ENCODE data around the gene TFAP2A. TPM values are rescaled to one million over a fixed set of nuclear protein-coding genes. Genes with fewer than 3 reads are reported as not detected.

The TFAP2A gene
- total RNA-seq, 1 experiment from 2014 or later: 2.3 TPM

- in situ Hi-C loops (cut with HindIII; ENCODE audit: low sequenced_read_pairs): no loop called here
- peak; percentile 62 for DNase-seq (ENCODE audit: low spot score)
Observed at GRCh38 chr6:10429638-10430427, 15.0 kb upstream of the TFAP2A start.

- in situ Hi-C loops (cut with HindIII; ENCODE audit: low sequenced_read_pairs): no loop called here
- no peak for DNase-seq (ENCODE audit: low spot score)
Observed at GRCh38 chr6:10426781-10427279, 12.0 kb upstream of the TFAP2A start.

GRCh38 chr6:10425975-10426780, 11.3 kb upstream of the TFAP2A start:
- no peak for DNase-seq (ENCODE audit: low spot score)
- in situ Hi-C loops (cut with HindIII; ENCODE audit: low sequenced_read_pairs): no loop called here

GRCh38 chr6:10425176-10425974, 10.5 kb upstream of the TFAP2A start:
- no peak for DNase-seq (ENCODE audit: low spot score)
- in situ Hi-C loops (cut with HindIII; ENCODE audit: low sequenced_read_pairs): no loop called here

- no peak for DNase-seq (ENCODE audit: low spot score)
Observed at GRCh38 chr6:10424040-10424439, 9.2 kb upstream of the TFAP2A start.

GRCh38 chr6:10422737-10423034, 7.8 kb upstream of the TFAP2A start:
- DNase-seq (ENCODE audit: low spot score): no peak
- in situ Hi-C loops (cut with HindIII; ENCODE audit: low sequenced_read_pairs): no loop called here

More at GRCh38 chr6:10424040-10424439, 9.2 kb upstream of the TFAP2A start:
- in situ Hi-C loops (cut with HindIII; ENCODE audit: low sequenced_read_pairs): no loop called here

- no peak for DNase-seq (ENCODE audit: low spot score)
- in situ Hi-C loops (cut with HindIII; ENCODE audit: low sequenced_read_pairs): no loop called here
Observed at GRCh38 chr6:10421921-10422736, 7.3 kb upstream of the TFAP2A start.

GRCh38 chr6:10421158-10421920, 6.5 kb upstream of the TFAP2A start:
- in situ Hi-C loops (cut with HindIII; ENCODE audit: low sequenced_read_pairs): no loop called here

GRCh38 chr6:10420546-10421157, 5.8 kb upstream of the TFAP2A start:
- DNase-seq (ENCODE audit: low spot score): no peak
- in situ Hi-C loops (cut with HindIII; ENCODE audit: low sequenced_read_pairs): no loop called here

More at GRCh38 chr6:10421158-10421920, 6.5 kb upstream of the TFAP2A start:
- DNase-seq (ENCODE audit: low spot score): no peak

- in situ Hi-C loops (cut with HindIII; ENCODE audit: low sequenced_read_pairs): no loop called here
Observed at GRCh38 chr6:10419749-10420545, 5.1 kb upstream of the TFAP2A start.

GRCh38 chr6:10418862-10419748, 4.2 kb upstream of the TFAP2A start:
- in situ Hi-C loops (cut with HindIII; ENCODE audit: low sequenced_read_pairs): no loop called here
- DNase-seq (ENCODE audit: low spot score): no peak

More at GRCh38 chr6:10419749-10420545, 5.1 kb upstream of the TFAP2A start:
- no peak for DNase-seq (ENCODE audit: low spot score)

- in situ Hi-C loops (cut with HindIII; ENCODE audit: low sequenced_read_pairs): no loop called here
- no peak for DNase-seq (ENCODE audit: low spot score)
Observed at GRCh38 chr6:10418361-10418861, 3.5 kb upstream of the TFAP2A start.

GRCh38 chr6:10417681-10418104, 2.8 kb upstream of the TFAP2A start:
- no peak for DNase-seq (ENCODE audit: low spot score)
- in situ Hi-C loops (cut with HindIII; ENCODE audit: low sequenced_read_pairs): no loop called here

GRCh38 chr6:10416863-10417641, 2.2 kb upstream of the TFAP2A start:
- DNase-seq (ENCODE audit: low spot score): no peak
- in situ Hi-C loops (cut with HindIII; ENCODE audit: low sequenced_read_pairs): no loop called here

- in situ Hi-C loops (cut with HindIII; ENCODE audit: low sequenced_read_pairs): no loop called here
- DNase-seq (ENCODE audit: low spot score): no peak
Observed at GRCh38 chr6:10416516-10416862, 1.6 kb upstream of the TFAP2A start.
